ENCODE data around the gene MAST4.

Gene MAST4

GRCh38 chr5:66989286-66989685 lies 393.1 kb downstream of the MAST4 start:
- DNase-seq (ENCODE audit: low read depth in 2 of 2): no peak

- DNase-seq (ENCODE audit: low read depth in 2 of 2): no peak
These were observed 393.6 kb downstream of the MAST4 start for GRCh38 chr5:66989781-66990180.

GRCh38 chr5:66991746-66992145 lies 395.6 kb downstream of the MAST4 start:
- DNase-seq (ENCODE audit: low read depth in 2 of 2): no peak

GRCh38 chr5:66992547-66992946 lies 396.4 kb downstream of the MAST4 start:
- no peak for DNase-seq (ENCODE audit: low read depth in 2 of 2)

- no peak for DNase-seq (ENCODE audit: low read depth in 2 of 2)
These were observed 397.3 kb downstream of the MAST4 start for GRCh38 chr5:66993448-66993847.

- DNase-seq (ENCODE audit: low read depth in 2 of 2): no peak
These were observed 397.7 kb downstream of the MAST4 start for GRCh38 chr5:66993882-66994281.

- no peak for DNase-seq (ENCODE audit: low read depth in 2 of 2)
These were observed 398.6 kb downstream of the MAST4 start for GRCh38 chr5:66994790-66995189.

- DNase-seq (ENCODE audit: low read depth in 2 of 2): no peak
These were observed 404.7 kb downstream of the MAST4 start for GRCh38 chr5:67000794-67001475.

- no peak for DNase-seq (ENCODE audit: low read depth in 2 of 2)
These were observed 406.9 kb downstream of the MAST4 start for GRCh38 chr5:67002832-67003684.

- DNase-seq (ENCODE audit: low read depth in 2 of 2): no peak
These were observed 407.4 kb downstream of the MAST4 start for GRCh38 chr5:67003685-67003934.

- DNase-seq (ENCODE audit: low read depth in 2 of 2): peak; percentile 77 to 83
These were observed 407.9 kb downstream of the MAST4 start for GRCh38 chr5:67003935-67004729.

- DNase-seq (ENCODE audit: low read depth in 2 of 2): no peak
These were observed 408.6 kb downstream of the MAST4 start for GRCh38 chr5:67004730-67005350.

GRCh38 chr5:67005737-67006499 lies 409.7 kb downstream of the MAST4 start:
- no peak for DNase-seq (ENCODE audit: low read depth in 2 of 2)

GRCh38 chr5:67006500-67006848 lies 410.3 kb downstream of the MAST4 start:
- DNase-seq (ENCODE audit: low read depth in 2 of 2): no peak

GRCh38 chr5:67009028-67009427 lies 412.8 kb downstream of the MAST4 start:
- no peak for DNase-seq (ENCODE audit: low read depth in 2 of 2)

- no peak for DNase-seq (ENCODE audit: low read depth in 2 of 2)
These were observed 414.7 kb downstream of the MAST4 start for GRCh38 chr5:67010684-67011409.

- DNase-seq (ENCODE audit: low read depth in 2 of 2): no peak
These were observed 415.2 kb downstream of the MAST4 start for GRCh38 chr5:67011422-67011821.

GRCh38 chr5:67012171-67012570 lies 416.0 kb downstream of the MAST4 start:
- no peak for DNase-seq (ENCODE audit: low read depth in 2 of 2)

GRCh38 chr5:67013719-67014118 lies 417.5 kb downstream of the MAST4 start:
- no peak for DNase-seq (ENCODE audit: low read depth in 2 of 2)

GRCh38 chr5:67014191-67014590 lies 418.0 kb downstream of the MAST4 start:
- no peak for DNase-seq (ENCODE audit: low read depth in 2 of 2)

GRCh38 chr5:67014957-67015400 lies 418.8 kb downstream of the MAST4 start:
- DNase-seq (ENCODE audit: low read depth in 2 of 2): no peak
